ENCODE results near the gene MTG2. TPM values are rescaled to one million over a fixed set of nuclear protein-coding genes. Genes with fewer than 3 reads are reported as not detected.

The MTG2 gene
- total and polyA plus RNA-seq, 2 of the 13 experiments (the other 11 are each of a cell fraction or from before 2014, with no cell fraction given), result 20.4 to 37.8 TPM

GRCh38 chr20:62239278-62239879, 56.6 kb downstream of the MTG2 start (continued):
- TF ChIP-seq, protein P1, sequence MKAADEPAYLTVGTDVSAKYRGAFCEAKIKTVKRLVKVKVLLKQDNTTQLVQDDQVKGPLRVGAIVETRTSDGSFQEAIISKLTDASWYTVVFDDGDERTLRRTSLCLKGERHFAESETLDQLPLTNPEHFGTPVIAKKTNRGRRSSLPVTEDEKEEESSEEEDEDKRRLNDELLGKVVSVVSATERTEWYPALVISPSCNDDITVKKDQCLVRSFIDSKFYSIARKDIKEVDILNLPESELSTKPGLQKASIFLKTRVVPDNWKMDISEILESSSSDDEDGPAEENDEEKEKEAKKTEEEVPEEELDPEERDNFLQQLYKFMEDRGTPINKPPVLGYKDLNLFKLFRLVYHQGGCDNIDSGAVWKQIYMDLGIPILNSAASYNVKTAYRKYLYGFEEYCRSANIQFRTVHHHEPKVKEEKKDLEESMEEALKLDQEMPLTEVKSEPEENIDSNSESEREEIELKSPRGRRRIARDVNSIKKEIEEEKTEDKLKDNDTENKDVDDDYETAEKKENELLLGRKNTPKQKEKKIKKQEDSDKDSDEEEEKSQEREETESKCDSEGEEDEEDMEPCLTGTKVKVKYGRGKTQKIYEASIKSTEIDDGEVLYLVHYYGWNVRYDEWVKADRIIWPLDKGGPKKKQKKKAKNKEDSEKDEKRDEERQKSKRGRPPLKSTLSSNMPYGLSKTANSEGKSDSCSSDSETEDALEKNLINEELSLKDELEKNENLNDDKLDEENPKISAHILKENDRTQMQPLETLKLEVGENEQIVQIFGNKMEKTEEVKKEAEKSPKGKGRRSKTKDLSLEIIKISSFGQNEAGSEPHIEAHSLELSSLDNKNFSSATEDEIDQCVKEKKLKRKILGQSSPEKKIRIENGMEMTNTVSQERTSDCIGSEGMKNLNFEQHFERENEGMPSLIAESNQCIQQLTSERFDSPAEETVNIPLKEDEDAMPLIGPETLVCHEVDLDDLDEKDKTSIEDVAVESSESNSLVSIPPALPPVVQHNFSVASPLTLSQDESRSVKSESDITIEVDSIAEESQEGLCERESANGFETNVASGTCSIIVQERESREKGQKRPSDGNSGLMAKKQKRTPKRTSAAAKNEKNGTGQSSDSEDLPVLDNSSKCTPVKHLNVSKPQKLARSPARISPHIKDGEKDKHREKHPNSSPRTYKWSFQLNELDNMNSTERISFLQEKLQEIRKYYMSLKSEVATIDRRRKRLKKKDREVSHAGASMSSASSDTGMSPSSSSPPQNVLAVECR (CRISPR knock-in tag; IDR thresholded peaks at IDR 0.05; ENCODE audit: borderline replicate concordance), result 0 out of 2 replicates have a peak, but pooled peaks have one; percentile 37
- TF ChIP-seq, protein P2, sequence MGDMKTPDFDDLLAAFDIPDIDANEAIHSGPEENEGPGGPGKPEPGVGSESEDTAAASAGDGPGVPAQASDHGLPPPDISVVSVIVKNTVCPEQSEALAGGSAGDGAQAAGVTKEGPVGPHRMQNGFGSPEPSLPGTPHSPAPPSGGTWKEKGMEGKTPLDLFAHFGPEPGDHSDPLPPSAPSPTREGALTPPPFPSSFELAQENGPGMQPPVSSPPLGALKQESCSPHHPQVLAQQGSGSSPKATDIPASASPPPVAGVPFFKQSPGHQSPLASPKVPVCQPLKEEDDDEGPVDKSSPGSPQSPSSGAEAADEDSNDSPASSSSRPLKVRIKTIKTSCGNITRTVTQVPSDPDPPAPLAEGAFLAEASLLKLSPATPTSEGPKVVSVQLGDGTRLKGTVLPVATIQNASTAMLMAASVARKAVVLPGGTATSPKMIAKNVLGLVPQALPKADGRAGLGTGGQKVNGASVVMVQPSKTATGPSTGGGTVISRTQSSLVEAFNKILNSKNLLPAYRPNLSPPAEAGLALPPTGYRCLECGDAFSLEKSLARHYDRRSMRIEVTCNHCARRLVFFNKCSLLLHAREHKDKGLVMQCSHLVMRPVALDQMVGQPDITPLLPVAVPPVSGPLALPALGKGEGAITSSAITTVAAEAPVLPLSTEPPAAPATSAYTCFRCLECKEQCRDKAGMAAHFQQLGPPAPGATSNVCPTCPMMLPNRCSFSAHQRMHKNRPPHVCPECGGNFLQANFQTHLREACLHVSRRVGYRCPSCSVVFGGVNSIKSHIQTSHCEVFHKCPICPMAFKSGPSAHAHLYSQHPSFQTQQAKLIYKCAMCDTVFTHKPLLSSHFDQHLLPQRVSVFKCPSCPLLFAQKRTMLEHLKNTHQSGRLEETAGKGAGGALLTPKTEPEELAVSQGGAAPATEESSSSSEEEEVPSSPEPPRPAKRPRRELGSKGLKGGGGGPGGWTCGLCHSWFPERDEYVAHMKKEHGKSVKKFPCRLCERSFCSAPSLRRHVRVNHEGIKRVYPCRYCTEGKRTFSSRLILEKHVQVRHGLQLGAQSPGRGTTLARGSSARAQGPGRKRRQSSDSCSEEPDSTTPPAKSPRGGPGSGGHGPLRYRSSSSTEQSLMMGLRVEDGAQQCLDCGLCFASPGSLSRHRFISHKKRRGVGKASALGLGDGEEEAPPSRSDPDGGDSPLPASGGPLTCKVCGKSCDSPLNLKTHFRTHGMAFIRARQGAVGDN (CRISPR knock-in tag; IDR thresholded peaks at IDR 0.05), result peak; percentile 94
- TF ChIP-seq ZNF670 (CRISPR knock-in tag; IDR thresholded peaks at IDR 0.05; ENCODE audit: borderline replicate concordance) (peak; percentile 4), TRIM24 (CRISPR knock-in tag; IDR thresholded peaks at IDR 0.05) (no peak), MAX (IDR thresholded peaks at IDR 0.05) (peak; percentile 78), HBP1 (CRISPR knock-in tag; IDR thresholded peaks at IDR 0.05; ENCODE audit: low read depth) (0 out of 2 replicates have a peak, but pooled peaks have one; percentile 24), ZSCAN31 (CRISPR knock-in tag; IDR thresholded peaks at IDR 0.05; ENCODE audit: low read depth) (0 out of 2 replicates have a peak, but pooled peaks have one; percentile 29), PCBP1 (IDR thresholded peaks at IDR 0.05; ENCODE audit: borderline replicate concordance, low read depth, low read length) (peak; percentile 16; the same call in 1 of the 2 replicates), TSC22D2 (CRISPR knock-in tag; IDR thresholded peaks at IDR 0.05; ENCODE audit: borderline replicate concordance) (peak; percentile 77; the same call in 1 of the 2 replicates), SMYD3 (CRISPR knock-in tag; IDR thresholded peaks at IDR 0.05) (no peak), ZNF792 (CRISPR knock-in tag; IDR thresholded peaks at IDR 0.05) (no peak)
- TF ChIP-seq, protein P3, sequence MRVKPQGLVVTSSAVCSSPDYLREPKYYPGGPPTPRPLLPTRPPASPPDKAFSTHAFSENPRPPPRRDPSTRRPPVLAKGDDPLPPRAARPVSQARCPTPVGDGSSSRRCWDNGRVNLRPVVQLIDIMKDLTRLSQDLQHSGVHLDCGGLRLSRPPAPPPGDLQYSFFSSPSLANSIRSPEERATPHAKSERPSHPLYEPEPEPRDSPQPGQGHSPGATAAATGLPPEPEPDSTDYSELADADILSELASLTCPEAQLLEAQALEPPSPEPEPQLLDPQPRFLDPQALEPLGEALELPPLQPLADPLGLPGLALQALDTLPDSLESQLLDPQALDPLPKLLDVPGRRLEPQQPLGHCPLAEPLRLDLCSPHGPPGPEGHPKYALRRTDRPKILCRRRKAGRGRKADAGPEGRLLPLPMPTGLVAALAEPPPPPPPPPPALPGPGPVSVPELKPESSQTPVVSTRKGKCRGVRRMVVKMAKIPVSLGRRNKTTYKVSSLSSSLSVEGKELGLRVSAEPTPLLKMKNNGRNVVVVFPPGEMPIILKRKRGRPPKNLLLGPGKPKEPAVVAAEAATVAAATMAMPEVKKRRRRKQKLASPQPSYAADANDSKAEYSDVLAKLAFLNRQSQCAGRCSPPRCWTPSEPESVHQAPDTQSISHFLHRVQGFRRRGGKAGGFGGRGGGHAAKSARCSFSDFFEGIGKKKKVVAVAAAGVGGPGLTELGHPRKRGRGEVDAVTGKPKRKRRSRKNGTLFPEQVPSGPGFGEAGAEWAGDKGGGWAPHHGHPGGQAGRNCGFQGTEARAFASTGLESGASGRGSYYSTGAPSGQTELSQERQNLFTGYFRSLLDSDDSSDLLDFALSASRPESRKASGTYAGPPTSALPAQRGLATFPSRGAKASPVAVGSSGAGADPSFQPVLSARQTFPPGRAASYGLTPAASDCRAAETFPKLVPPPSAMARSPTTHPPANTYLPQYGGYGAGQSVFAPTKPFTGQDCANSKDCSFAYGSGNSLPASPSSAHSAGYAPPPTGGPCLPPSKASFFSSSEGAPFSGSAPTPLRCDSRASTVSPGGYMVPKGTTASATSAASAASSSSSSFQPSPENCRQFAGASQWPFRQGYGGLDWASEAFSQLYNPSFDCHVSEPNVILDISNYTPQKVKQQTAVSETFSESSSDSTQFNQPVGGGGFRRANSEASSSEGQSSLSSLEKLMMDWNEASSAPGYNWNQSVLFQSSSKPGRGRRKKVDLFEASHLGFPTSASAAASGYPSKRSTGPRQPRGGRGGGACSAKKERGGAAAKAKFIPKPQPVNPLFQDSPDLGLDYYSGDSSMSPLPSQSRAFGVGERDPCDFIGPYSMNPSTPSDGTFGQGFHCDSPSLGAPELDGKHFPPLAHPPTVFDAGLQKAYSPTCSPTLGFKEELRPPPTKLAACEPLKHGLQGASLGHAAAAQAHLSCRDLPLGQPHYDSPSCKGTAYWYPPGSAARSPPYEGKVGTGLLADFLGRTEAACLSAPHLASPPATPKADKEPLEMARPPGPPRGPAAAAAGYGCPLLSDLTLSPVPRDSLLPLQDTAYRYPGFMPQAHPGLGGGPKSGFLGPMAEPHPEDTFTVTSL (CRISPR knock-in tag; IDR thresholded peaks at IDR 0.05; ENCODE audit: borderline replicate concordance), result 0 out of 2 replicates have a peak, but pooled peaks have one; percentile 32

Measured in HepG2 (cell line).